HepG2 (cell line): ENCODE data around the gene ADCK2. TPM values are rescaled to one million over a fixed set of nuclear protein-coding genes. Genes with fewer than 3 reads are reported as not detected.

ENCODE experiments used
- AHR ChIP-seq: IDR thresholded peaks from 2 replicates; pipeline ENCODE4 v1.6.1; 2018; ENCODE audit warnings: missing genetic modification reagents, missing compliant biosample characterization
- CENPBD1 ChIP-seq: sonication (generic); formaldehyde crosslinking; IDR thresholded peaks from 2 replicates; pipeline ENCODE4 v1.8.0; 2022; ENCODE audit warnings: missing genetic modification reagents, low read depth, mild to moderate bottlenecking, borderline replicate concordance
- GLI4 ChIP-seq: sonication (generic); formaldehyde crosslinking; IDR thresholded peaks from 2 replicates; pipeline ENCODE4 v1.5.1; 2020; ENCODE audit warnings: missing genetic modification reagents, mild to moderate bottlenecking, moderate library complexity, borderline replicate concordance
- GPBP1L1 ChIP-seq: sonication (generic); formaldehyde crosslinking; IDR thresholded peaks from 2 replicates; pipeline ENCODE4 v1.5.0; 2020; ENCODE audit warnings: mild to moderate bottlenecking, missing genetic modification reagents
- HOXA9 ChIP-seq: sonication (generic); formaldehyde crosslinking; IDR thresholded peaks from 2 replicates; pipeline ENCODE4 v1.8.1; 2022; ENCODE audit warnings: missing genetic modification reagents, mild to moderate bottlenecking, moderate library complexity, borderline replicate concordance
- IRX3 ChIP-seq: sonication (generic); formaldehyde crosslinking; IDR thresholded peaks from 2 replicates; pipeline ENCODE4 v1.8.1; 2023; ENCODE audit warnings: mild to moderate bottlenecking, low read depth, missing genetic modification reagents, borderline replicate concordance
- ISL2 ChIP-seq: sonication (generic); formaldehyde crosslinking; IDR thresholded peaks from 2 replicates; pipeline ENCODE4 v1.5.0; 2020; ENCODE audit warnings: missing genetic modification reagents
- PHF5A ChIP-seq: IDR thresholded peaks from one replicate; pipeline ENCODE4 v1.6.1; 2018; ENCODE audit warnings: low read depth, missing genetic modification reagents; ENCODE audit not compliant: unreplicated experiment
- RFX5 ChIP-seq: IDR thresholded peaks from 2 replicates; pipeline ENCODE4 v1.6.1; 2011; ENCODE audit warnings: low read depth, low read length, improper control_type of control experiment
- RNF2 ChIP-seq: fragments of 450-650 bp; conservative IDR thresholded peaks from 2 replicates; pipeline ENCODE4 v1.6.1; 2016; ENCODE audit warnings: low read depth
- RXRA ChIP-seq: sonication (generic); formaldehyde crosslinking; IDR thresholded peaks from 2 replicates; pipeline ENCODE4 v1.5.1; 2020; ENCODE audit warnings: missing genetic modification reagents
- SMAD1 ChIP-seq: sonication (generic); formaldehyde crosslinking; IDR thresholded peaks from 2 replicates; pipeline ENCODE4 v1.4.0; 2020; ENCODE audit warnings: missing genetic modification reagents, low read depth, mild to moderate bottlenecking, borderline replicate concordance
- ZBED4 ChIP-seq: sonication (generic); formaldehyde crosslinking; IDR thresholded peaks from 2 replicates; pipeline ENCODE4 v1.4.0; 2020; ENCODE audit warnings: missing genetic modification reagents, borderline replicate concordance
- ZC3H13 ChIP-seq: sonication (generic); formaldehyde crosslinking; IDR thresholded peaks from 2 replicates; pipeline ENCODE4 v1.8.1; 2023; ENCODE audit warnings: mild to moderate bottlenecking, missing genetic modification reagents, moderate library complexity
- ZIK1 ChIP-seq: sonication (generic); formaldehyde crosslinking; IDR thresholded peaks from 2 replicates; pipeline ENCODE4 v1.5.0; 2020; ENCODE audit warnings: mild to moderate bottlenecking, low read depth, missing genetic modification reagents, borderline replicate concordance
- ZNF124 ChIP-seq: sonication (generic); formaldehyde crosslinking; IDR thresholded peaks from 2 replicates; pipeline ENCODE4 v1.4.0; 2020; ENCODE audit warnings: missing genetic modification reagents
- ZNF205 ChIP-seq: IDR thresholded peaks from 2 replicates; pipeline ENCODE4 v1.6.1; 2018; ENCODE audit warnings: missing biosample characterization, missing genetic modification reagents
- ZNF343 ChIP-seq: sonication (generic); formaldehyde crosslinking; IDR thresholded peaks from 2 replicates; pipeline ENCODE4 v1.4.0; 2020; ENCODE audit warnings: mild to moderate bottlenecking, missing genetic modification reagents
- ZNF414 ChIP-seq: sonication (generic); formaldehyde crosslinking; IDR thresholded peaks from 2 replicates; pipeline ENCODE4 v1.5.0; 2020; ENCODE audit warnings: missing genetic modification reagents
- ZNF614 ChIP-seq: IDR thresholded peaks from 2 replicates; pipeline ENCODE4 v1.6.1; 2018; ENCODE audit warnings: missing biosample characterization, missing genetic modification reagents, inconsistent platforms, borderline replicate concordance
- ZNF737 ChIP-seq: sonication (generic); formaldehyde crosslinking; IDR thresholded peaks from 2 replicates; pipeline ENCODE4 v1.5.0; 2020; ENCODE audit warnings: missing genetic modification reagents, mild to moderate bottlenecking, borderline replicate concordance
- ZNF768 ChIP-seq: sonication (generic); formaldehyde crosslinking; IDR thresholded peaks from 2 replicates; pipeline ENCODE4 v1.4.0; 2020; ENCODE audit warnings: missing genetic modification reagents
- ZNF784 ChIP-seq: sonication (generic); formaldehyde crosslinking; IDR thresholded peaks from 2 replicates; pipeline ENCODE4 v1.5.1; 2020; ENCODE audit warnings: missing genetic modification reagents, mild to moderate bottlenecking, borderline replicate concordance
- ZNF792 ChIP-seq: IDR thresholded peaks from 2 replicates; pipeline ENCODE4 v1.6.1; 2016
- polyA plus RNA-seq, 8 experiments: library from polyadenylated mRNA; depleted of rRNA in 3 of 8; stranded (reverse) in 7 of 8; unstranded in 1 of 8; fragments of >200 nt; fragmentation: Illumina TruSeq in 4 of 8; extraction: Trizol in 4 of 8; gene quantifications; 2 replicates each; pipeline versions ENCODE4 v1.2.1 to v1.2.3, GENCODE V29; 2011 to 2016; ENCODE audit warnings: low read depth in 4 of 8, missing spikeins in 1 of 8, mixed read lengths in 1 of 8; ENCODE audit not compliant: insufficient read depth in 1 of 8
- total RNA-seq, 5 experiments: library from RNA; depleted of rRNA; stranded (reverse); fragments of >200 nt; fragmentation: Illumina TruSeq; extraction: Trizol; gene quantifications; 2 replicates each; pipeline ENCODE4 v1.2.3, GENCODE V29; 2016; ENCODE audit warnings: low read depth in 1 of 5

The ADCK2 gene
- total and polyA plus RNA-seq, 2 of the 13 experiments (the other 11 are each of a cell fraction or from before 2014, with no cell fraction given), result 8.6 to 18.8 TPM

GRCh38 chr7:140653319-140654108, 19.2 kb upstream of the ADCK2 start (continued):
- no peak for TF ChIP-seq RFX5
- TF ChIP-seq ZBED4, result no peak
- TF ChIP-seq ZNF792 (CRISPR knock-in tag), result no peak
- no peak for TF ChIP-seq HOXA9 (CRISPR knock-in tag)
- TF ChIP-seq ZIK1 (CRISPR knock-in tag), result no peak
- peak; percentile 67; the same call in 1 of the 2 replicates for TF ChIP-seq RNF2
- no peak for TF ChIP-seq RXRA
- TF ChIP-seq PHF5A (CRISPR knock-in tag), result no peak
- no peak for TF ChIP-seq GLI4 (CRISPR knock-in tag)
- TF ChIP-seq ZNF414, result no peak
- 0 out of 2 replicates have a peak, but pooled peaks have one; percentile 34 for TF ChIP-seq ZC3H13 (CRISPR knock-in tag)
- no peak for TF ChIP-seq ZNF343 (CRISPR knock-in tag)
- TF ChIP-seq AHR (CRISPR knock-in tag), result no peak
- TF ChIP-seq ZNF768, result no peak
- no peak for TF ChIP-seq ZNF124 (CRISPR knock-in tag)
- no peak for TF ChIP-seq GPBP1L1 (CRISPR knock-in tag)
- TF ChIP-seq IRX3 (CRISPR knock-in tag), result no peak
- TF ChIP-seq ZNF614 (CRISPR knock-in tag), result no peak
- no peak for TF ChIP-seq SMAD1 (CRISPR knock-in tag)
- no peak for TF ChIP-seq ZNF784 (CRISPR knock-in tag)
- no peak for TF ChIP-seq ZNF205 (CRISPR knock-in tag)
- no peak for TF ChIP-seq ZNF737 (CRISPR knock-in tag)
- TF ChIP-seq ISL2 (CRISPR knock-in tag), result 0 out of 2 replicates have a peak, but pooled peaks have one; percentile 18
- no peak for TF ChIP-seq CENPBD1 (CRISPR knock-in tag)
